ENCODE measurements around the gene ADAMTSL1. TPM values are rescaled to one million over a fixed set of nuclear protein-coding genes. Genes with fewer than 3 reads are reported as not detected.

The ADAMTSL1 gene
- total RNA-seq, 1 experiment from 2014 or later = not detected

DNA sequence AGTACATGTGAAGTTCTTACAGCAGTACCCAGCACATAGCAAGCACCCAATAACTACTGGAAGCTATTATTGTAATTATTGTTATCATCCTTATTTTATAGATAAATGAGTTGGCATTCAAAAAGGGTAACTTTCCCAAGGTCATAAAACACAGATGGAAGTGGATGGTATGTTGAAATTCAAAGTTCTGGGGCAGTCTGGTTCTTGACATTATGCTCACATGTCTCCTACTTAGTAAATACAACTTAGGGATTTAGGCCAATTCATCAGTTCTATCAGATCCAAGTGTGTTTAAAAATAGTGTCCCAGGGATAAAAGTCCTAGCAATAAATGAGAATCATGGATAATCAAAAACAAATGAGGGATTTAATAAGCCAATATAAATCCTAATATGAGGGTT, 265.2 kb downstream of the ADAMTSL1 start:
- ChIA-PET RAD21 (ENCODE audit: low non-redundant PET in 1 of 2, low total read pairs in 2 of 2, uncharacterized antibody in 2 of 2, unreplicated experiment in 2 of 2) (no interaction called here), CTCF (no interaction called here), POLR2A (no interaction called here)
- no TSS peak for BruUV-seq (replicated peaks)
- no peak for DNase-seq (ENCODE audit: low read depth, low spot score)
- H3K27ac ChIP-seq (ENCODE audit: low read depth, low read length) = no peak overlapping the region
- no peaks in the 10 kb centered on the region; the same call in 1 of the 2 replicates for H3K27me3 ChIP-seq (ENCODE audit: insufficient read depth, low read length)
- intact Hi-C loops (cut with micrococcal nuclease) = no loop called here
- no peaks in the 10 kb centered on the region for H3K4me1 ChIP-seq (ENCODE audit: control insufficient read depth in 1 of 2, insufficient read depth in 2 of 2, low read length in 2 of 2)
- H2AFZ ChIP-seq (ENCODE audit: low read depth, low read length, poor library complexity, severe bottlenecking) = no peak overlapping the region
- no peak overlapping the region for H3K4me2 ChIP-seq (ENCODE audit: low read length)
- H3K9me3 ChIP-seq (ENCODE audit: control insufficient read depth in 1 of 2, insufficient read depth in 1 of 2, low read depth in 1 of 2, low read length in 2 of 2) = no peaks in the 10 kb centered on the region
- no peaks in the 10 kb centered on the region for H3K79me2 ChIP-seq (ENCODE audit: insufficient read depth, low read length)
- no peak overlapping the region for H3K9ac ChIP-seq (ENCODE audit: low read length)
- no peaks in the 10 kb centered on the region for H3K36me3 ChIP-seq (ENCODE audit: control insufficient read depth in 1 of 2, insufficient read depth in 2 of 2, low read length in 2 of 2)
- no peak for ATAC-seq
- H3K9me2 ChIP-seq (ENCODE audit: insufficient read depth) = no peaks in the 10 kb centered on the region
- no peak overlapping the region for H3K4me3 ChIP-seq (replicated peaks in 1 of 2; ENCODE audit: low read depth in 1 of 2, low read length in 2 of 2)
- H4K20me1 ChIP-seq (ENCODE audit: insufficient read depth) = no peaks in the 10 kb centered on the region
- TF ChIP-seq JUND (IDR thresholded peaks at IDR 0.05) (no peak), SP1 (IDR thresholded peaks at IDR 0.05; ENCODE audit: low read depth) (no peak), SRF (IDR thresholded peaks at IDR 0.05; ENCODE audit: low read depth) (no peak), CEBPB (IDR thresholded peaks at IDR 0.05; ENCODE audit: low read depth) (no peak), EZH2phosphoT487 (IDR thresholded peaks at IDR 0.05; ENCODE audit: borderline replicate concordance) (no peak)

DNA sequence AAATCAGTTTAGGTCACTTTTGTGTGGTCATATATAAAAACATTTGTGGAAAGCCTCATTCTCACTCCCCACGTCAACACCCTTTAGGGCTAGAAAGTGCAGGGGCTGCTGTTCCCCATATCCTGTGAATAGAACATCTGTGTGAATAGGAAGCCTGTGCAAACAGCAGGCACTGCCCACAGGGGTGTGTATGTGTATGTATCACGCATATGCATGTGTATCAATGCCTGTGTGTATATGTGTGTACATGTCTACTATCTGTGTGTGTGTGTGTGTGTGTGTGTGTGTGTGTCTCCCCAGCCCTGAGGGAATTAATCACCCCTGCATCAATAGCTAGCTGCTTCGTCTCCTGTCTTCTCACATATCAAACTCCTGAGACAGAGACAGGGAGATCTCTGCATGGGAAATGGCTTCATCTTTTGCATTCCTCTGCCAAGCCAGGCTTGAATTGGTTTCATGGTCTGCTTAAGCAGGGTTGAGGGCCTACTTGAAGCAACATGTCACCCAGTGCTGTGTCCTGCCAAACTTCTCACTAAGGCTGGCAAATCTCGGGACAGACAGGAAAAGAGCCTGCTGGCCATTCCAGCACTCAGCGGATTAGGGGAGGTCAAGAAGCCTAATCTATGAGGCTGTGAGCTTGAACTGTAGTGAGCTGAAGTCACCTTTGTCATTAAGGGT, 265.8 kb downstream of the ADAMTSL1 start:
- Histone ChIP-seq H3K9ac (ENCODE audit: low read length) (no peak overlapping the region), H3K4me2 (ENCODE audit: low read length) (no peak overlapping the region), H4K20me1 (ENCODE audit: insufficient read depth) (no peaks in the 10 kb centered on the region), H3K79me2 (ENCODE audit: insufficient read depth, low read length) (no peaks in the 10 kb centered on the region), H3K9me2 (ENCODE audit: insufficient read depth) (no peaks in the 10 kb centered on the region), H3K4me3 (replicated peaks in 1 of 2; ENCODE audit: low read depth in 1 of 2, low read length in 2 of 2) (no peak overlapping the region), H2AFZ (ENCODE audit: low read depth, low read length, poor library complexity, severe bottlenecking) (no peak overlapping the region), H3K36me3 (ENCODE audit: control insufficient read depth in 1 of 2, insufficient read depth in 2 of 2, low read length in 2 of 2) (no peaks in the 10 kb centered on the region), H3K9me3 (ENCODE audit: control insufficient read depth in 1 of 2, insufficient read depth in 1 of 2, low read depth in 1 of 2, low read length in 2 of 2) (no peaks in the 10 kb centered on the region), H3K27me3 (ENCODE audit: insufficient read depth, low read length) (no peaks in the 10 kb centered on the region; the same call in 1 of the 2 replicates), H3K4me1 (ENCODE audit: control insufficient read depth in 1 of 2, insufficient read depth in 2 of 2, low read length in 2 of 2) (no peaks in the 10 kb centered on the region), H3K27ac (ENCODE audit: low read depth, low read length) (no peak overlapping the region)
- BruUV-seq (replicated peaks) = no TSS peak
- DNase-seq (ENCODE audit: low read depth, low spot score) (no peak), ATAC-seq (no peak)
- ChIA-PET RAD21 (ENCODE audit: low non-redundant PET in 1 of 2, low total read pairs in 2 of 2, uncharacterized antibody in 2 of 2, unreplicated experiment in 2 of 2) (no interaction called here), CTCF (no interaction called here), POLR2A (no interaction called here)
- intact Hi-C loops (cut with micrococcal nuclease) = no loop called here
- TF ChIP-seq CBX3 (IDR thresholded peaks at IDR 0.05; ENCODE audit: low read depth) = no peak
- no peak for TF ChIP-seq SIN3A (IDR thresholded peaks at IDR 0.05; ENCODE audit: low read depth)
- TF ChIP-seq, protein P1, sequence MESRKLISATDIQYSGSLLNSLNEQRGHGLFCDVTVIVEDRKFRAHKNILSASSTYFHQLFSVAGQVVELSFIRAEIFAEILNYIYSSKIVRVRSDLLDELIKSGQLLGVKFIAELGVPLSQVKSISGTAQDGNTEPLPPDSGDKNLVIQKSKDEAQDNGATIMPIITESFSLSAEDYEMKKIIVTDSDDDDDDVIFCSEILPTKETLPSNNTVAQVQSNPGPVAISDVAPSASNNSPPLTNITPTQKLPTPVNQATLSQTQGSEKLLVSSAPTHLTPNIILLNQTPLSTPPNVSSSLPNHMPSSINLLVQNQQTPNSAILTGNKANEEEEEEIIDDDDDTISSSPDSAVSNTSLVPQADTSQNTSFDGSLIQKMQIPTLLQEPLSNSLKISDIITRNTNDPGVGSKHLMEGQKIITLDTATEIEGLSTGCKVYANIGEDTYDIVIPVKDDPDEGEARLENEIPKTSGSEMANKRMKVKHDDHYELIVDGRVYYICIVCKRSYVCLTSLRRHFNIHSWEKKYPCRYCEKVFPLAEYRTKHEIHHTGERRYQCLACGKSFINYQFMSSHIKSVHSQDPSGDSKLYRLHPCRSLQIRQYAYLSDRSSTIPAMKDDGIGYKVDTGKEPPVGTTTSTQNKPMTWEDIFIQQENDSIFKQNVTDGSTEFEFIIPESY (IDR thresholded peaks at IDR 0.05; ENCODE audit: extremely low read depth, insufficient replicate concordance, low read length) = no peak
- TF ChIP-seq EZH2phosphoT487 (IDR thresholded peaks at IDR 0.05; ENCODE audit: borderline replicate concordance) = no peak
- TF ChIP-seq, protein P2, sequence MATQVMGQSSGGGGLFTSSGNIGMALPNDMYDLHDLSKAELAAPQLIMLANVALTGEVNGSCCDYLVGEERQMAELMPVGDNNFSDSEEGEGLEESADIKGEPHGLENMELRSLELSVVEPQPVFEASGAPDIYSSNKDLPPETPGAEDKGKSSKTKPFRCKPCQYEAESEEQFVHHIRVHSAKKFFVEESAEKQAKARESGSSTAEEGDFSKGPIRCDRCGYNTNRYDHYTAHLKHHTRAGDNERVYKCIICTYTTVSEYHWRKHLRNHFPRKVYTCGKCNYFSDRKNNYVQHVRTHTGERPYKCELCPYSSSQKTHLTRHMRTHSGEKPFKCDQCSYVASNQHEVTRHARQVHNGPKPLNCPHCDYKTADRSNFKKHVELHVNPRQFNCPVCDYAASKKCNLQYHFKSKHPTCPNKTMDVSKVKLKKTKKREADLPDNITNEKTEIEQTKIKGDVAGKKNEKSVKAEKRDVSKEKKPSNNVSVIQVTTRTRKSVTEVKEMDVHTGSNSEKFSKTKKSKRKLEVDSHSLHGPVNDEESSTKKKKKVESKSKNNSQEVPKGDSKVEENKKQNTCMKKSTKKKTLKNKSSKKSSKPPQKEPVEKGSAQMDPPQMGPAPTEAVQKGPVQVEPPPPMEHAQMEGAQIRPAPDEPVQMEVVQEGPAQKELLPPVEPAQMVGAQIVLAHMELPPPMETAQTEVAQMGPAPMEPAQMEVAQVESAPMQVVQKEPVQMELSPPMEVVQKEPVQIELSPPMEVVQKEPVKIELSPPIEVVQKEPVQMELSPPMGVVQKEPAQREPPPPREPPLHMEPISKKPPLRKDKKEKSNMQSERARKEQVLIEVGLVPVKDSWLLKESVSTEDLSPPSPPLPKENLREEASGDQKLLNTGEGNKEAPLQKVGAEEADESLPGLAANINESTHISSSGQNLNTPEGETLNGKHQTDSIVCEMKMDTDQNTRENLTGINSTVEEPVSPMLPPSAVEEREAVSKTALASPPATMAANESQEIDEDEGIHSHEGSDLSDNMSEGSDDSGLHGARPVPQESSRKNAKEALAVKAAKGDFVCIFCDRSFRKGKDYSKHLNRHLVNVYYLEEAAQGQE (IDR thresholded peaks at IDR 0.05; ENCODE audit: low read depth) = no peak
- TF ChIP-seq SRF (IDR thresholded peaks at IDR 0.05; ENCODE audit: low read depth) = no peak
- no peak for TF ChIP-seq EGR1 (IDR thresholded peaks at IDR 0.05; ENCODE audit: low read depth)
- TF ChIP-seq JUND (IDR thresholded peaks at IDR 0.05) = no peak
- TF ChIP-seq, protein P3, sequence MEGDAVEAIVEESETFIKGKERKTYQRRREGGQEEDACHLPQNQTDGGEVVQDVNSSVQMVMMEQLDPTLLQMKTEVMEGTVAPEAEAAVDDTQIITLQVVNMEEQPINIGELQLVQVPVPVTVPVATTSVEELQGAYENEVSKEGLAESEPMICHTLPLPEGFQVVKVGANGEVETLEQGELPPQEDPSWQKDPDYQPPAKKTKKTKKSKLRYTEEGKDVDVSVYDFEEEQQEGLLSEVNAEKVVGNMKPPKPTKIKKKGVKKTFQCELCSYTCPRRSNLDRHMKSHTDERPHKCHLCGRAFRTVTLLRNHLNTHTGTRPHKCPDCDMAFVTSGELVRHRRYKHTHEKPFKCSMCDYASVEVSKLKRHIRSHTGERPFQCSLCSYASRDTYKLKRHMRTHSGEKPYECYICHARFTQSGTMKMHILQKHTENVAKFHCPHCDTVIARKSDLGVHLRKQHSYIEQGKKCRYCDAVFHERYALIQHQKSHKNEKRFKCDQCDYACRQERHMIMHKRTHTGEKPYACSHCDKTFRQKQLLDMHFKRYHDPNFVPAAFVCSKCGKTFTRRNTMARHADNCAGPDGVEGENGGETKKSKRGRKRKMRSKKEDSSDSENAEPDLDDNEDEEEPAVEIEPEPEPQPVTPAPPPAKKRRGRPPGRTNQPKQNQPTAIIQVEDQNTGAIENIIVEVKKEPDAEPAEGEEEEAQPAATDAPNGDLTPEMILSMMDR (IDR thresholded peaks at IDR 0.05 in 2 of 3, conservative IDR thresholded peaks at IDR 0.05 in 1 of 3; ENCODE audit: borderline replicate concordance in 1 of 3, insufficient read depth in 1 of 3, low read depth in 2 of 3, low read length in 2 of 3) = no peak
- no peak for TF ChIP-seq ELF1 (IDR thresholded peaks at IDR 0.05; ENCODE audit: borderline replicate concordance, low read depth)
- no peak for TF ChIP-seq EZH2 (IDR thresholded peaks at IDR 0.05)
